Mesenchymal stem cell (in vitro differentiated cells and primary cell): ENCODE measurements around the gene TIMM22.

Experiments used
- DNase-seq: peaks from one replicate; pipeline ENCODE4 v3.0.0-alpha.2; 2013
- H2AFZ ChIP-seq: one replicate; pipeline ENCODE4 v1.6.1; 2013; ENCODE audit warnings: low read depth, mild to moderate bottlenecking, control low read depth, inconsistent platforms, low read length, moderate library complexity
- H2AK5ac ChIP-seq: 2 replicates; pipeline ENCODE4 v1.6.1; 2013; ENCODE audit warnings: low read length, moderate library complexity, mild to moderate bottlenecking, inconsistent platforms; ENCODE audit not compliant: severe bottlenecking
- H2BK120ac ChIP-seq: one replicate; pipeline ENCODE4 v1.6.1; 2013; ENCODE audit warnings: low read depth, mild to moderate bottlenecking, inconsistent platforms, low read length, moderate library complexity
- H2BK12ac ChIP-seq, 2 experiments: one replicate each; pipeline ENCODE4 v1.6.1; 2013; ENCODE audit warnings: inconsistent platforms in 2 of 2, low read length in 2 of 2, mild to moderate bottlenecking in 2 of 2, moderate library complexity in 2 of 2, control low read depth in 1 of 2
- H2BK15ac ChIP-seq: one replicate; pipeline ENCODE4 v1.6.1; 2013; ENCODE audit warnings: mild to moderate bottlenecking, low read depth, inconsistent platforms; ENCODE audit not compliant: poor library complexity, severe bottlenecking
- H2BK5ac ChIP-seq: 2 replicates; pipeline ENCODE4 v1.6.1; 2013; ENCODE audit warnings: low read depth, mild to moderate bottlenecking, low read length, control low read depth, inconsistent platforms; ENCODE audit not compliant: poor library complexity, severe bottlenecking
- H3K14ac ChIP-seq, 2 experiments: one replicate each; pipeline ENCODE4 v1.6.1; 2013; ENCODE audit warnings: inconsistent platforms in 2 of 2, low read length in 2 of 2, control low read depth in 1 of 2, mild to moderate bottlenecking in 1 of 2, moderate library complexity in 1 of 2
- H3K18ac ChIP-seq, 2 experiments: one replicate each; pipeline ENCODE4 v1.6.1; 2013; ENCODE audit warnings: inconsistent platforms in 2 of 2, low read length in 2 of 2, control low read depth in 1 of 2, low read depth in 1 of 2, mild to moderate bottlenecking in 1 of 2
- H3K23ac ChIP-seq, 2 experiments: one replicate each; pipeline ENCODE4 v1.6.1; 2013; ENCODE audit warnings: inconsistent platforms in 2 of 2, low read length in 2 of 2, mild to moderate bottlenecking in 2 of 2, moderate library complexity in 2 of 2, control low read depth in 1 of 2
- H3K27ac ChIP-seq: 2 replicates; pipeline ENCODE4 v1.5.1; 2013; ENCODE audit warnings: mild to moderate bottlenecking, moderate library complexity, low read length, control low read depth, inconsistent platforms; ENCODE audit not compliant: poor library complexity, severe bottlenecking
- H3K27me3 ChIP-seq, 2 experiments: 2 replicates each; pipeline versions ENCODE4 v1.6.1 to v1.7.0; 2013; ENCODE audit warnings: low read length in 2 of 2, mild to moderate bottlenecking in 2 of 2, moderate library complexity in 2 of 2, control low read depth in 1 of 2, inconsistent platforms in 1 of 2; ENCODE audit not compliant: control insufficient read depth in 1 of 2, insufficient read depth in 1 of 2
- H3K36me3 ChIP-seq, 2 experiments: 2 replicates each; pipeline versions ENCODE4 v1.6.1 to v1.7.0; 2013; ENCODE audit warnings: low read length in 2 of 2, control low read depth in 1 of 2, inconsistent platforms in 1 of 2, low read depth in 1 of 2, mild to moderate bottlenecking in 1 of 2; ENCODE audit not compliant: insufficient read depth in 2 of 2, control insufficient read depth in 1 of 2
- H3K4ac ChIP-seq, 2 experiments: one replicate each; pipeline ENCODE4 v1.6.1; 2013; ENCODE audit warnings: inconsistent platforms in 2 of 2, low read length in 2 of 2, mild to moderate bottlenecking in 2 of 2, moderate library complexity in 2 of 2, control low read depth in 1 of 2, low read depth in 1 of 2
- H3K4me1 ChIP-seq: 2 replicates; pipeline ENCODE4 v1.6.1; 2013; ENCODE audit warnings: low read depth, low read length, control low read depth; ENCODE audit not compliant: control insufficient read depth, insufficient read depth
- H3K4me2 ChIP-seq: 2 replicates; pipeline ENCODE4 v1.6.1; 2013; ENCODE audit warnings: low read length, mild to moderate bottlenecking, inconsistent platforms; ENCODE audit not compliant: poor library complexity, severe bottlenecking
- H3K4me3 ChIP-seq, 2 experiments: 2 replicates each; pipeline versions ENCODE4 v1.5.1 to v1.7.0; 2013; ENCODE audit warnings: low read length in 2 of 2, mild to moderate bottlenecking in 2 of 2, control low read depth in 1 of 2, low read depth in 1 of 2; ENCODE audit not compliant: insufficient read depth in 1 of 2
- H3K79me1 ChIP-seq: replicated peaks from 2 replicates; pipeline ENCODE4 v1.6.1; 2013; ENCODE audit warnings: mild to moderate bottlenecking, control low read depth, low read length, inconsistent platforms; ENCODE audit not compliant: poor library complexity, severe bottlenecking
- H3K9ac ChIP-seq: 2 replicates; pipeline ENCODE4 v1.7.0; 2013; ENCODE audit warnings: mild to moderate bottlenecking, low read length, moderate library complexity
- H3K9me3 ChIP-seq: 2 replicates; pipeline ENCODE4 v1.7.0; 2013; ENCODE audit warnings: mild to moderate bottlenecking, low read length; ENCODE audit not compliant: control insufficient read depth
- H4K8ac ChIP-seq: one replicate; pipeline ENCODE4 v1.6.1; 2013; ENCODE audit warnings: inconsistent platforms, mild to moderate bottlenecking, low read length, moderate library complexity
- H4K91ac ChIP-seq: one replicate; pipeline ENCODE4 v1.6.1; 2013; ENCODE audit warnings: mild to moderate bottlenecking, low read length, inconsistent platforms
- WGBS: methylation state at CpG from one replicate; pipeline ENCODE4 v1.1.7; 2013; ENCODE audit warnings: mixed read lengths; 5-methylcytosine and 5-hydroxymethylcytosine counted together

The TIMM22 gene

GRCh38 chr17:1040216-1040600 is 43.3 kb downstream of the TIMM22 start:
- Histone ChIP-seq H4K91ac (peak overlapping the region; percentile 35), H3K27ac (no peak overlapping the region), H3K79me1 (peaks cover 53% of the 10 kb centered on the region), H2BK5ac (no peak overlapping the region), H3K4me1 (peaks cover 30% of the 10 kb centered on the region), H4K8ac (peak overlapping the region; percentile 46), H2BK12ac (no peak overlapping the region), H2BK15ac (no peak overlapping the region), H3K9ac (peak overlapping the region; percentile 54), H3K18ac (peak overlapping the region in 1 of 2 experiments; percentile 11), H3K4me3 (no peak overlapping the region), H3K27me3 (no peaks in the 10 kb centered on the region), H3K9me3 (no peaks in the 10 kb centered on the region), H3K14ac (peak overlapping the region in 1 of 2 experiments; percentile 3), H3K4me2 (no peak overlapping the region), H2BK120ac (no peak overlapping the region), H3K23ac (no peak overlapping the region), H2AFZ (no peak overlapping the region), H3K4ac (no peak overlapping the region), H2AK5ac (no peak overlapping the region), H3K36me3 (peaks cover 28 to 74% of the 10 kb centered on the region in 2 experiments)
- no peak for DNase-seq
- WGBS: 73% methylated on average over 13 of the region's 13 CpGs

GRCh38 chr17:1041746-1042145 is 44.8 kb downstream of the TIMM22 start:
- Histone ChIP-seq H2BK5ac (no peak overlapping the region), H3K27me3 (no peaks in the 10 kb centered on the region), H3K9me3 (no peaks in the 10 kb centered on the region), H3K4ac (no peak overlapping the region), H3K4me3 (no peak overlapping the region), H4K8ac (no peak overlapping the region), H3K36me3 (peaks cover 38 to 78% of the 10 kb centered on the region in 2 experiments), H3K14ac (no peak overlapping the region), H4K91ac (peak overlapping the region; percentile 59), H2BK15ac (no peak overlapping the region), H3K4me1 (peaks cover 18% of the 10 kb centered on the region), H2BK12ac (no peak overlapping the region), H3K23ac (no peak overlapping the region), H2AK5ac (no peak overlapping the region), H3K4me2 (no peak overlapping the region), H3K27ac (no peak overlapping the region), H2AFZ (no peak overlapping the region), H3K79me1 (peaks cover 61% of the 10 kb centered on the region), H2BK120ac (no peak overlapping the region), H3K9ac (no peak overlapping the region), H3K18ac (no peak overlapping the region)
- 91% methylated on average over 9 of the region's 9 CpGs for WGBS
- no peak for DNase-seq

- Histone ChIP-seq H4K8ac (no peak overlapping the region), H2BK5ac (no peak overlapping the region), H3K27me3 (no peaks in the 10 kb centered on the region), H3K18ac (no peak overlapping the region), H3K9ac (no peak overlapping the region), H2BK15ac (no peak overlapping the region), H3K36me3 (peaks cover 38 to 77% of the 10 kb centered on the region in 2 experiments), H4K91ac (peak overlapping the region; percentile 12), H2BK120ac (no peak overlapping the region), H3K23ac (no peak overlapping the region), H2BK12ac (no peak overlapping the region), H3K14ac (no peak overlapping the region), H3K4ac (no peak overlapping the region), H3K9me3 (no peaks in the 10 kb centered on the region), H3K27ac (no peak overlapping the region), H3K4me3 (no peak overlapping the region), H2AK5ac (no peak overlapping the region), H2AFZ (no peak overlapping the region), H3K4me1 (peaks cover 22% of the 10 kb centered on the region), H3K4me2 (no peak overlapping the region), H3K79me1 (peaks cover 56% of the 10 kb centered on the region)
- WGBS: 95% methylated on average over 19 of the region's 19 CpGs
- DNase-seq: no peak
Observed at GRCh38 chr17:1042486-1042885, 45.6 kb downstream of the TIMM22 start.

- Histone ChIP-seq H2AK5ac (no peak overlapping the region), H4K91ac (no peak overlapping the region), H2BK12ac (peak overlapping the region in 1 of 2 experiments; percentile 92), H3K9ac (no peak overlapping the region), H3K79me1 (peaks cover 48% of the 10 kb centered on the region), H3K27me3 (no peaks in the 10 kb centered on the region), H2AFZ (no peak overlapping the region), H2BK5ac (no peak overlapping the region), H3K18ac (peak overlapping the region; percentile 56 to 97), H3K4ac (peak overlapping the region in 1 of 2 experiments; percentile 79), H3K9me3 (no peaks in the 10 kb centered on the region), H3K23ac (peak overlapping the region in 1 of 2 experiments; percentile 19), H2BK120ac (no peak overlapping the region), H4K8ac (peak overlapping the region; percentile 83), H3K14ac (peak overlapping the region in 1 of 2 experiments; percentile 92), H3K36me3 (peaks cover 44 to 77% of the 10 kb centered on the region in 2 experiments), H2BK15ac (no peak overlapping the region), H3K4me3 (no peak overlapping the region), H3K4me1 (peaks cover 25% of the 10 kb centered on the region), H3K27ac (no peak overlapping the region), H3K4me2 (no peak overlapping the region)
- 33% methylated on average over 21 of the region's 21 CpGs for WGBS
- DNase-seq: peak; percentile 82
Observed at GRCh38 chr17:1043601-1044251, 46.8 kb downstream of the TIMM22 start.
